Mucosa of gallbladder (tissue), 1 donor: ENCODE data around the gene KRT76. TPM values are rescaled to one million over a fixed set of nuclear protein-coding genes. Genes with fewer than 3 reads are reported as not detected.

Source experiments
- DNase-seq: peaks from one replicate; pipeline ENCODE4 v3.0.0-alpha.2; 2020; ENCODE audit warnings: low spot score
- total RNA-seq: library from RNA; stranded (reverse); gene quantifications from one replicate; pipeline ENCODE4 v1.2.1, GENCODE V29; 2021
- donor health status: DM: no; HTN: no; CAD: no.

KRT76 gene
- not detected for total RNA-seq

DNA sequence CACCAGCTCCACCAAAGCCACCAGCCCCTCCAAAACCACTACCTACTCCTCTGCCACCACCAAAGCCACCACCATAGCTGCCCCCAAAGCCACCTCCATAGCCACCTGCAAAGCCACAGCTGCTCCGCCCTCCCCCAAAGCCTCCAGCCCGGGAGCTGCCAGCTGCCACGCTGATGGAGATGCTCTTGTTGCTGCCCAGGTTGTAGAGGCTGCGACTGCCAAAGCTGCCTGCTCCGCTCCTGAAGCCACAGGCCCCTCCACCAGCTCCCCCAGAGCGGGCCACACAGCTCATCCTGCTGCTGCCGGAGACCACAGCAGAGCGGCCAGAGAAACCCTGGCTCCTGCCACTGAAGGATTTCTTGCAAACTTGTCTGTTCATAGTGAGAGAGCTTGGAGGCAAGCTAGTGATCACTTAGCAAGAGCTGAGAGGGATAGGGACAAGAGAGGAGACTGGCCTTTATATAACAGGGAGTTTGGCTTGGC, at the start of gene KRT76:
Gene KRT76 (minus strand): TSS at position 433 of the 483 bp plus-strand sequence. CDS start 54 bp downstream, at position 379.
- no peak for DNase-seq

DNA sequence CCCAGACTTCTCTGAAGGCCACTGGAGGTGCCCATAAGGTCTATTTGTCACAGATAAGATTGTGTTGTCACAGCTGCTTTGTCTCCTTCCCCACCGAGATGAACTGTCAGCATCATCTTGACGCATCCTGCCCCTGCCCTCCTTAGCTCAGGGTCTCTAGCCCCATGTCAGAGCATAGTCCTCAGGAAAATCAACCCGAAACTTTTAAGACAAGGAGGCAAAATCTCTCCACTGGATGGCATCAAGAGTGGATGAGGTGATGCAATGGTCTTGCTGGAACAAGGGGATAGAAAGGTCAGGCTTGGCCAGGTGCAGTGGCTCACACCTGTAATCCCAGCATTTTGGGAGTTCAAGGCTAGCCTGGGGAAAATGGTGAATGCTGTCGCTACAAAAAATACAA, 48.8 kb upstream of the KRT76 start:
- DNase-seq: no peak

DNA sequence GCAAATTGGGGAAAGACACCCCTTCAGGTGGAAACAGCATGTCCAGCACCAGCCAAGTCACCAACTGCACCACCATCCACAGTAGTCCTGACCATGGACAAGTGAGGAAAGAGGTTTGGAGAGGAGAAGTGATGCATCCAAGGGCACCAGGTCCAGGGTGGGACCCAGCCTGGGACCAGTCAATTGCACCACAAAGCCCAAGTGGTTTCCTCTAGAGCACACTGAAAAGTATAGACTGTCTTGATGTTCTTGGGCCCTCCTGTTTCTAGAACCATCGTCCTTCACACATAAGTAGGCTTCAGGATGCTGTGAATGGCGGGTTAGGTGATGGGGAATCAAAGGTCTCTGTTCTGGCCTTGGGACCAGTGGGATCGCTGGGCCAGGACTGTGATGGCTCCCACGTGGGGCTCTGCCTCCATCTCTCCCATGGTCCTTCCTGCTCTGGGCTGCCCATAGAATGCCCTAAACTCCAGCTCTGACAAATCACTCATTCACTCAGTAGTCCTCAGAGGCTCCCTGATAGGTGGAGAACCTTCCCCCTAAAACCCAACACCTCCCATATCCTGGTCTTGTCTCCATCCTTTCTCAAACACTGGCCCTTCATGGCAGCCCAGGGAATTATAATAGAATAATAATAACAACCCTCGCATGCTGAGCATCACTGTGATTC, 47.7 kb upstream of the KRT76 start:
- no peak for DNase-seq

DNA sequence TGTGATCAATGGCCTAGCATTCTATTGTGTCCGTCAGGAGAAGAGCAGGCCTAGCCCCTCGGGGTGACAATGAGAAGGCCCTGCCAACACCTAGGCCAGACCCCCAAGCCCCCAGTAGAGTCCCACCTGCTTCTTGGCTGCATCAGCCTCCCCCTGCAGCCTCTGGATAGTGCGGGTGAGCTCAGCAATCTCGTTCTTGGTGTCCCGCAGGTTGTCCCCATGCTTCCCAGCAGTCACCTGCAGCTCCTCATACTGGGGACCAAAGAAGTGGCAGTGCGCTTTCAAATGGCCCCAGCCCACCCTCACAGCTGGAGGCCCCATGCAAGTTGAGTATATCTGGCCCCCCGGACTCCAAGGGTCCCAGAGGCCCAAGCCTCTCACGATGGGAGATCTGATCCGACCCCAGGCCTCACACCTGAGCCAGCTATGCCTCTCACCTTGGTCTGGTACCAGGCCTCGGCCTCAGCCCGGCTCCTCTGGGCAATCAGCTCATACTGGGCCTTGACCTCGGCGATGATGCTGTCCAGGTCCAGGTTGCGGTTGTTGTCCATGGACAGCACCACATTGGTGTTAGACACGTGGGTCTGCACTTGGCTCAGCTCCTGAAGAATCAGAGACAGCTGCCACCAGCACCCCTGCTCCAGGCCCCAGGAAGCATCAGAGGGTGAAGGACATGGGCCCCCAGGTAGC, 46.8 kb upstream of the KRT76 start:
- no peak for DNase-seq

DNA sequence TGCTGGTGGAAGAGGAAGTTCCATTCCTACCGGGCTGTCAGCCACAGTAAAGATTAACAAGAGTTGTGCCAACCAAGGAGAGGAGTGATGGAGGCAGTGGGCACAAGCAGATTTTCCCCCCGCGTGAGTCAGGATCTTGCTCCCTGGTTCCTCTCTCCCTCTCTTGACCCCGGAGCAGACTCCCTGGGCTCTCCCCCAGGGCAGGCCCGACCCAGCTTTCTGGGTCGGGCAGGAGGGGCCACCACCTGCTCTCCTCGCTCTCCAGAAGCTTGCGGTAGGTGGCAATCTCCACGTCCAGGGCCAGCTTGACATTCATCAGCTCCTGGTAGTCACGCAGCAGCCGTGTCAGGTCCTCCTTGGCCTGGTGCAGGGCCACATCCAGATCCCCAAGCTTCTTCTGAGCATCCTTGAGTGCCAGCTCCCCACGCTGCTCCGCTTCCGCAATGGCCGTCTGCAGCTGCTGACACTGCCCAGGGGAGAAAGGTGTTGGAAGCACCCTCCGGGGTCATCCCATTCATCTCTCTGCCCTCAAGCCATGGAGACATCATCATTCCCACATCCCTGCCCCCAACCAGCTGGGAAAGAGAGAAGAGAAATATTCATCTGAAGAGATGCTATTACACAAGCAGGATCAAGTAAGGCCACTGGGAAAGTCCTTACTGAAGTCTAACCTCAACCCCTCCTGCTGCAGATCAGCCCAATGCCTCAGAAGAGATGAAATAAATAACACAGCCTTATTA, 45.8 kb upstream of the KRT76 start:
- DNase-seq: no peak

DNA sequence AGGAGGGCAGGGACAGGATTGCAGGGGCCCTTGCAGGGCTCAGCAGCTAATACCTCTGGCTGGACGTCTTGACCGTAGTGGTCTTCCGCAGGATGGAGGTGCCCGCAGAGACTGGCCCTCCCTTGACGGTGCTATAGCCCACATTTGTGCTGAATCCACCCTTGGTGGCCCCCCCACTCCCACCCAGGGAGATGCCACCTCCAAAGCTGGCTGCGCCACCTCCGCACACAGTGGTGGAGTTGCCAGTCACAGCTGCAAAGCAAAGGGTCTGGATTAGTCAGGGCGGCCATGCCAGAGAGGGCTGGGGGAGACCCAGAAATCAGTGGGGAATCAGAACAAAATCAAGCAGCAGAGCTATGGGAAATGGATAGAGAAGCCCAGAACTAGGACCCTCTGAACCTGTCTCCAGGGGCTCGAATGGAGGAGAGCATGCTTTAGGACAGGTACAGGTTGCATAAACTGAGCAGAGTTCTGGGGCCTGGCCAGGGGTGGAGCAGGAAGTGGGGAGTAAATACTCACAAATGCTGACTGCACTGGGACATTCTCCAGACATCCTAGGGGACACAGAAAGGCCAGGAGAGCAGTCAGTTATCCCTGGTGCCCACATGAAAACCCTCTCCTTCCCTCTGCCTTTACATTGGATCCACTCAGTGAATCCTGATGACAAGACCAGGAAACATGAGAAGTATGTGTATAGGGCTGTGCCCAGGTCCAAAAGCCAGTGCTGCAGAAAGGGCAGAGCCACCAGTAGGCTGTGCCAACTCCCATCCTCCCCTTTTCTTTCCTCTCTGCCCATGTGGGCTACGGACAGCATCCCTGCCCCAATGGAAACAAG, 44.9 kb upstream of the KRT76 start:
- no peak for DNase-seq

DNA sequence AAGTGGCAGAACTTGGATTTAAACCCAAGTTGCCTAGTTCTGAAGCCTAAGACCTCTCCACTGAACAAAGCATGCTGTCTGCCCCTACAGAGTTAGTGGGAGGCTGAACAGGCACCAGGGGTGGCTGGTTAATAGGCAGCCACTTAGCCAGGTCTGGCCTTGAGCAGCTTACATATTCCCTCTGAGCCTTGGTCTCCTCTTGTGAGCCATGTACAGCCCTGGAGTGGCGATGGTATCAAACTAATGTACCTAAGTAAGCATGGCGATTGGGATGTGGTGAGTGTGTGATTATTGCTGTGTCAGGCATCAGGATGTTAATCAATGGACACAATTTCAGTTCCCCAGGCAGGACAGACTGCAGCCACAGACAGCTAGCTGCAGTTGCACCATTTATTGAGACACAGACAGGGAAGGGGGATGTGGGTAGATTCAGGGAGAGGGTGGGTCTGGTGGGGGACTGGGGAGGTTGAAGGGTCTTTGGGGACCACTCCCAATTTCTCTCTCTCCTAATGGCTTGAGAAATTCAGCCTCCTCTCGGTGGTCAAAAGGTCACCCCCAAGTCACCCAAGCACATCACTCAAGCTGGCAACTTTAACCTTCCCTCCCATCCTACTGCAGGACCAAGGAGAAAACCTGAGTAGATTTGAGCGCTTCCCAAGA, 44.1 kb upstream of the KRT76 start:
- DNase-seq: no peak

DNA sequence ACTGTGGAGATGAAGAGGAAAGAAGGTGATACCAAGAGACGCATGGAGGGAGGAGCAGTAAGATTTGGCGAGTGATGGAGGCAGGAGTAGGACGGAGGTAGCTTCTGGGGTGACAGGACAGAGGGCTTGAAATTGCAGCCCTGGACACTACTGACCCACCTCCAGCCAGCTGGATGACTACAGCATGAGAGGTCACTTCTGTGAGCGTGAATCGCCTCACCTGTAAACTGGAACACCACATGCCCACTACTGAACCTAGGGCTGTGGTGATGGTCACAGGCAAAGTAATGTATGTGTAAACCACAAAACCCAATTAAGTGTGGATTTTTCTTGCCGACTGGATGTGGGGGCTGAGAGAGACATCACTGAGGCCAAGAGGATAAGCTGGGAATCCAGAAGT, 43.4 kb upstream of the KRT76 start:
- no peak for DNase-seq

DNA sequence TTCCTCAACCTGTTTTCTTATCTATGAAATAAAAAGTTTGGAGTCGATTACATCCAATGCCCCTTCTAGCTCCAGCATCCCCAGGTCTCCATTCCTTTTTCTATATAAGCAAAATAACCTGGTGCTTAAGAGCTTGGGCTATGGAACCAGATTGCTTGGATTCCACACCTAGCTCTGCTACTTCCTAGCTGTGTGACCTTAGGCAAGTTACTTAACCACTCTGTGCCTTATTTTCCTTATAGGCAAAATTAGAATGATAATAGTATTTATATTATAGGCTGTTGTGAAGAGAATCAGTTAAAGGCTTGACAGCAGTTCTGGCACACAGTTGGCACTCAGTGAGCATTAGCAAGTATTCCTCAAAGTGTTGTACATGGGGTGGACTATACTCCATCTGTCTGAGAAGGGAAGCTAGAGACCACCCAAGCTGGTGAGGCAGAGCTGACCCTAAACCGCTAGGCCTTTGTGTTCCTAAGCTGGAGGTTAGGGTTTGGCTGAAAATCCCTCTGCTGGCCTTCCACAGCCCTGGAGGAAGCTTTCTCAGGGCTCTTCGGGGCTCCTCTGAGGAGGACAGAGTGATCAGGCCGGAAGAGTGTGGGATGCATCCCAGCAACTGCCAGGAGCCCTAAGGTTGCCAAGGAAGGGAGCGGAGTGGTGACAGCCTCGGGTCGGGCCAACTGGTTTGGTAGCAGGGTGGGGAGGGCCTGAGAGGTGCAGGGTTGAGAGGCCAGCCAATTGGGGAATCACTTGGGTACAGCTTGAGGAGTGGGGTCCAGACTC, 42.8 kb upstream of the KRT76 start:
- no peak for DNase-seq

DNA sequence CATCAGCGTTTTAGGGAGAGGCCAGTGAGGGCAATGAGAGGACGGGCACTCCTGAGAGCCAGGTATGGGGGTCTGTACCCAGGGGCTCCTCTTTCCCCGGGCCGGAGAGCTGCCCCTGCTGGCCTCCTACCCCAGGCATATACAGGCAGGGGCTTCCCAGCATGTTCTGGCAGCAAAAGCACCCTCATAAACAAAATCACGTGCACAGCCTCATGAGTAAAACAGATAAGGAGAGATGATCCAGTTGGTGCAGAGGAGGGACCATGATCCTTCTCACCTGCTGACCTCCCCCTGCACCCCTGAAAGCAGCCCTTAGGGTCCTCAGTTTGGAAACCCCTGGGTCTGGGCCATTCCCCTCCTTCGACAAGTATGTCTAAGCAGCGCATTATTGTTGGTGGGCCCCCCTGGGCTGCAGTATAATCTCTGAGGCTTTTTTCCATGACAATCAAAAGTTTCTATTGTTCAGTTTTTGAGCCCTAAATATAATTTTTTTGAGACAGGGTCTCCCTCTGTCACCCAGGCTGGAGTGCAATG, 41.8 kb upstream of the KRT76 start:
- DNase-seq: no peak

DNA sequence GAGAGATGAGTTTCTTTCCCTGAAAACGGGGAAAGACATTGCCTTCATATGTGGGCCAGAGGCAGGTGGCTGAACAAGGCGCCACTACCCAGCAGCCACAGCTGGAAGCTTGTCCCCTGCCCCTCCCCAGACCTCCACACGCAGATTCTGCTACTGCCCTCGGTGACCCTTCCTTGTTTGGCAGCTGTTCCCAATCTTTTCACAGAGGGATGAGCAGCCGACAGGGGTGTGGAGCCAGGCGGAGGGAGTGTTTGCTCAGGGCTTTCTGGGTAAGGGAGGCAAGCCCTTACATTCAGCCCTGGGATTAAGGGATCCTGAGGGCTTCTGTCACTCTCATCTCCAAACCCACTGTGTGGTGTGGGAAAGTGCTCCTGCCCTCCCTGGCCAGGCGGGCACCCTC, 41.2 kb upstream of the KRT76 start:
- DNase-seq: no peak

DNA sequence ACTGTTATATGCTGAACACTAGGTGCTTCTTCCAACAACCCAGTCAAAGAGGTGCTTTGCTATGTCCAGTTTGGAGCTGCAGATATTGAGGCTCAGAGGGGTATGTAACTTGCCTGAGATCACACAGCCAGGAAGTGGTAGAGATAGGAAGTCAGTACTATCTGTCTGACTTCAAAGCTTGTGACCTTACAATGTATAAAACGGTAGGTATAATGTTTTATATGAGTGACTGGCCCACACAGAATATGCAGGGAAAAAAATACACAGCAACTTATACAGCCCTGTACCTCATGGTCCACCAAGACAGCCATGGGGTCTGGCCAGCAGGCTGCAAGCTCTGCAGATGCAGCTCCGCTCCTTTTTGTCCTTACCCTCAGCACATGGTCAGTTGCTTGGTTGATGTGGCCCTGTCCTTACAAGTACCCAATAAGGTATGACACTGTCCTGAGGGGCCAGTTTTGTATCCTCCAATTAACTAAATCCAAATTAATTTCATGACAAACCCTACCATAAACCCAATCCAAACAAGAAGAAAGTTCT, 40.6 kb upstream of the KRT76 start:
- no peak for DNase-seq

DNA sequence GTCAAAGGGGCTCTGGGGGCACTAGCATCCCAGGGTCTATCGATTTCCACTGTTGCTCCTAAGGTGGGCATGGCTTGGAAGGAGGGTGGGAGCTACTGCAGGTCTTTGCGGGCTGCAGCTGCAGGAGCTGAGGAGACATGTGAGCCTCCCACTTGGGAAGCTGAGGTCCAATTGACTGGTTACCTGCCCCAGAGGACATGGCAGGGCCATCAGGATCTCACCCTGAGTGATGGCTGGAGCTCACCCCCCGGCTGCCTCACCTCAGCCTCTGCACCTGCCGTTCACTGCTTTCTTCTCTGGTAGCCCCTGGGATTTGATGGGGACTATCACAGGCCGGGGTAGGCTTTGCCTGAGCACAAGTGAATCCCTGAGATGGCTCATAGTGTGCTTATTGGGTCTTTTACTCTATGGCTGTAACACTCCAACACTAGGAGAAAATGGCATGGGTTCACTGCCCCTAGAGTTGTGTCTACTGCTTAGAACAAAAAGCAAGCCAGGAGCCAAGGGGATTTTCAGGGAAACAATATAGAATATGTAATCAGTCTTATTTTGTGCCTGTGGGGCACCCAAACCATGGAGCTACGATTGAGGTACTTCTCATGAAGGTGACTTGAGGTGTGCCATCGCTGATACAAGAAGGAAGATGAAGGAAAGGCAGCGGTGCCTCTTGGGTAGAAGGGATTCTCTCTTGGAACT, 40.0 kb upstream of the KRT76 start:
- DNase-seq: no peak

DNA sequence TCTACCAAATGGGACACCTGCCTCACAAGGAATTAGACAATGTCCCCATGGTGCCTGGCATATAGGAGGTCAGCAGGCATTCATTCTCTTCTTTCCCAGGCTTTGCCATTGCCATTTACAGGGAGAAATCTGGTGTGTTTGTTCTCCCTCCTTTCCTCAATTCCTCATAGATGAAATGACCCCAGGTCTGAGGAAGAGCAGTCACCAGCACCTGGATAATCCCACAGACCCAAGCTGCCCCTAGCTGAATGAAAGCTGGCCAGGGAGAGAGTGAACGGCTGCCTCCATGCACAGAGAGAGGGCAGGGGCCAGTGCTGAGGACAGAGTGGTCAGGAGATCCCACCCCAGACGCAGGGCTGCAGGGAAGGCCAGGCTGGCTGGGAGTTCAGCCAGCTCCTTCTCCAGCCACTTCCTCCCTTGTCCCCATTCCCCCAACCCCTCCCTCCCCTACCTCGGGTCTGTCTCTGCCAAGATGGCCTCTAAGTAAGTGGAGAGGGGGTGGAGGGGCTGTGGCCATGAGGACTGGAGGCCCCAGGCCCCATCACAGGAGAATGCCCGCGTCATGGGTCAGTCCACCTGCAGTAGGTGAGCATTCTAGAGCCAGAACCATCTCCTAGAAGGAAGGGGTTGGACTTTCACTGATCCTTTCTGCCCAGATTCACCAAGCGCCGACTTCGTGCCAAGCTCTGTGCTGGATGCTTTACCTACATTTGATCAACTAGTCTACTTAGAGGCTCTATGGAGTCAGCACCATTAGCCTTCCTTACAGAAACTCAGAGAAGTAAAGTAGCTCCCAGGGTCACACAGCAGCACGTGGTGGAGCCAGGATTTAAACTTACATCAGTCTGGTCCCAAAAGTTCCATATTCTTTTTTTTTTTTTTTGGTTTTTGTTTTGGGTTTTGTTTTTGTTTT, 38.8 kb upstream of the KRT76 start:
- no peak for DNase-seq

DNA sequence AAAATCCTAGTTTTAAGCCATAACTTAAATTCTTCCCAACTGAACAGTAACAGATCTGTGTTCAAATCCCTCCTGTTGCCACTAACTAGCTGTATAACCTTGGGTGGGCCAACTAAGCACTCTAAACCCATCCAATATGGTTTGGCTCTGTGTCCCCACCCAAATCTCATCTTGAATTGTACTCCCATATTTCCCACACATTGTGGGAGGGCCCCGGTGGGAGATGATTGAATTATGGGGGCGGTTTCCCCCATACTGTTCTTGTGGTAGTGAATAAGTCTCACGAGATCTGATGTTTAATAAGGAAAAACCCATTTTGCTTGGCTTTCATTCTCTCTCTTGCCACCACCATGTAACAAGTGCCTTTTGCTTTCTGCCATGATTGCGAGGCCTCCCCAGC, 38.0 kb upstream of the KRT76 start:
- DNase-seq: no peak

DNA sequence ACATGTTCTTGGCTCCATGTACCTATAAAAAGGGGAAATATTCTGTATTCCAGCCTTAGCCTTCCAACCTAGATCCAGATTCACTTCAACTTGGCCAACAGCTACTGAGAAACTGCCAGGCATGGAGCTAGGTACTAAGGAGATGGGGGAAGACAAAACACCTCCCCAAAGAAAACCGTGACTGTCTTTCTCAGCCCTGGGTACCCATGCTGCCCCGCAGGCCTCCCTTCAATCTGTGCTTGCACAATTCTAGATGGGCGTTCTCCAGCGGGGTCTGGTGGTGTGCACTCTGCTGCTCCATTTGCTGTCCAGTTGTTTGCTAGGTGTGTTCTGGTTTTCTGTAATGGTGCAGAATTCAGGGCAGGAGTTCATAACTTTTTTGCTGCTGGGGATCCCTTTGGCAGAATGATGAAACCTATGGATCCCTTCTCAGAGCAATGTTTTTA, 37.6 kb upstream of the KRT76 start:
- no peak for DNase-seq

DNA sequence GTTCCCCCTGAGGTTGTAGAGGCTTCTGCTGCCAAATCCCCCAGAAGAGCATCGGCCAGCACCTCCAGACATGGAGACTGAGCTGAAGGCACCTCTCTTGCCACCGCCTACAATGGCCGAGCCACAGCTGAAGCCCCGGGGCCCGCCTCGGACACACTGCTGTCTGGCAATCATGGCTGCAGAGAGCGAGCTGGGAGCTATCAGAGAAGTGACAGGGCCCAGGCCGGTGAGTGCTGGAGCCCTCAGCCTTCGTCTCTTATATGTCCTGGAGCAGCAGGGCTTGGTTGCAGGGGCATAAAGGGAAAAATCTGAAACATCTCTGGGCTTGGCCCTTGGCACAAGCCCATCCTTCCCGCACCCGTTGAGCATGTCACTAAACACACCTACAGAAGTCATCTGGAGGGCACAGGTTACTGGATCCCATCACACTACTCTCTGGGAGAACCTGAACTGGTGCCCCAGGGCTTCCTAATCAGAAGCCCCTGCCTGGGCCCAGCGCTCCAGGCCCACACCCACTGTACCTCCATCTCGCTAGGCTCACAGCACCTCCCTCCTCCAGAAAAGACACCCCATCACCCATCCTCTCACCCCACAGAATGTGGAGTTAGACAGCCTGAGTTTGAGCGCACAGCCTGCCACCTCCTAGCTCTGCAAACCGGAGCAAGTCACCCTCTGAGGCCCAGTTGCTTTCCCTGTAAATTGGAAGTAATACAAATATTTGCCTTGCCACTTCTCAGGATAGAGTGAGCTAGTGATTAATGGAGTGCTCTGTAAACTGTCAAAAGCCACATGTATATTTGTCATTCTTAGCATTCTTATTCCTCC, 37.0 kb upstream of the KRT76 start, which contains the start of gene KRT4:
Gene KRT4 (minus strand): TSS at position 232 of the 825 bp plus-strand sequence. CDS start 58 bp downstream, at position 174.
- no peak for DNase-seq
